Heart right ventricle (tissue), 16 donors: ENCODE data around the gene IRF3. TPM values are rescaled to one million over a fixed set of nuclear protein-coding genes. Genes with fewer than 3 reads are reported as not detected.

Experiments used
- ATAC-seq, 8 donors: fragments of 200-7000 bp; cut with Tn5 transposase; one replicate each; pipeline ENCODE4 v1.9.1; 2020; ENCODE audit warnings: mild to moderate bottlenecking in 8 of 8, moderate library complexity in 8 of 8, moderate number of reproducible peaks in 1 of 8
- DNase-seq, 2 donors: peaks; one replicate each; pipeline ENCODE4 v3.0.0-alpha.2; 2020
- H3K27ac ChIP-seq, 10 donors: fragments of 200-600 bp; sonication (generic) in 2 of 10; one replicate each; pipeline versions ENCODE4 v1.5.0 to v1.8.0; 2020 to 2022; ENCODE audit warnings: mild to moderate bottlenecking in 3 of 10
- H3K27me3 ChIP-seq, 7 donors: fragments of 200-600 bp; one replicate each; pipeline ENCODE4 v1.8.0; 2021 to 2022; ENCODE audit warnings: mild to moderate bottlenecking in 2 of 7
- H3K36me3 ChIP-seq, 9 donors: fragments of 200-600 bp; sonication (generic) in 1 of 9; one replicate each; pipeline versions ENCODE4 v1.5.0 to v1.8.0; 2020 to 2022; ENCODE audit warnings: mild to moderate bottlenecking in 2 of 9
- H3K4me1 ChIP-seq, 9 donors: fragments of 200-600 bp; sonication (generic) in 1 of 9; one replicate each; pipeline versions ENCODE4 v1.5.0 to v1.8.0; 2020 to 2022; ENCODE audit warnings: mild to moderate bottlenecking in 4 of 9
- H3K4me3 ChIP-seq, 10 donors: fragments of 200-600 bp; sonication (generic) in 2 of 10; one replicate each; pipeline versions ENCODE4 v1.5.0 to v1.8.0; 2020 to 2022; ENCODE audit warnings: mild to moderate bottlenecking in 7 of 10, moderate library complexity in 2 of 10
- H3K9me3 ChIP-seq, 11 donors: fragments of 200-600 bp in 10 of 11; sonication (generic) in 2 of 11; one replicate each; pipeline versions ENCODE4 v1.5.0 to v1.8.0; 2013 to 2022; ENCODE audit warnings: mild to moderate bottlenecking in 2 of 11, control low read depth in 1 of 11, moderate library complexity in 1 of 11
- whole genome bisulfite sequencing, 2 donors: extraction: QIAGEN DNeasy Blood & Tissue Kit; methylation state at CpG; one replicate each; pipeline ENCODE4 v1.1.7; 2013; ENCODE audit warnings: inconsistent platforms in 1 of 2; 5-methylcytosine and 5-hydroxymethylcytosine counted together
- intact Hi-C, 10 donors: fragments of 100-400 bp; cut with DNase I; formaldehyde crosslinking; loops; one replicate each; pipeline versions ENCODE4 v1.11.1 to v1.14.2; 2022
- polyA plus RNA-seq, 2 donors: library from polyadenylated mRNA; stranded (reverse); fragments of 200-250 nt; gene quantifications; one replicate each; pipeline ENCODE4 v1.2.3, GENCODE V29; 2013
- total RNA-seq, 10 donors: library from RNA; stranded (reverse); fragmentation: NEBNext Ultra II Directional in 3 of 10; extraction: Animal tissue kit (Norgen Biotek cat#: 25700) in 3 of 10; gene quantifications; one replicate each; pipeline versions ENCODE4 v1.2.1 to v1.2.4, GENCODE V29; 2021 to 2023
- TF ChIP-seq, protein P1 (sequence below), 9 donors: fragments of 200-600 bp; sonication (generic) in 2 of 9; IDR thresholded peaks; one replicate each; pipeline versions ENCODE4 v1.5.0 to v1.8.0; 2021 to 2022; ENCODE audit warnings: antibody characterized with exemption in 9 of 9, mild to moderate bottlenecking in 5 of 9, moderate library complexity in 1 of 9
- donor health status: Arrhythmogenic right ventricular cardiomyopathy.
- donor health status: ischemic (EF 13 %, LVEDD 7.1; RV severe dilation, severe dysfunction).
- donor health status: healthy with polysubstance abuse.
- donor health status: DM: no; HTN: yes; CAD: no.
- donor health status: DM: no; HTN: no; CAD: no.
- donor health status: ischemic (EF 25% LVEDD 6.9; RV normal size, moderate dysfunction).
- donor health status: ischemic (EF 25% LVEDD 5.7; RV mildly dilated, moderate dysfunction).
- donor health status: healthy.
- donor health status: DM: yes; HTN: yes; CAD: no.
- donor health status: Ischemic cardiomyopathy.
- donor health status: ischemic (EF 35%, LVEDD 5.7; RV mildly dilated, moderate dysfunction).
- donor health status: nonischemic (EF 11% LVEDD 7.7; RV severe dilation, severe dysfunction).
- donor health status: DM: yes; HTN: yes; CAD: no.
- donor health status: PGD.
- donor health status: ischemic (EF 29% LVEDD 5.4; RV normal size, mild dysfunction).
- donor health status: nonischemic (EF 23%, LVEDD 6.1; RV moderate dilation, normal function).

IRF3 gene
- total and polyA plus RNA-seq, 12 donors: 22.3 to 84.2 (median 25.4) TPM

DNA sequence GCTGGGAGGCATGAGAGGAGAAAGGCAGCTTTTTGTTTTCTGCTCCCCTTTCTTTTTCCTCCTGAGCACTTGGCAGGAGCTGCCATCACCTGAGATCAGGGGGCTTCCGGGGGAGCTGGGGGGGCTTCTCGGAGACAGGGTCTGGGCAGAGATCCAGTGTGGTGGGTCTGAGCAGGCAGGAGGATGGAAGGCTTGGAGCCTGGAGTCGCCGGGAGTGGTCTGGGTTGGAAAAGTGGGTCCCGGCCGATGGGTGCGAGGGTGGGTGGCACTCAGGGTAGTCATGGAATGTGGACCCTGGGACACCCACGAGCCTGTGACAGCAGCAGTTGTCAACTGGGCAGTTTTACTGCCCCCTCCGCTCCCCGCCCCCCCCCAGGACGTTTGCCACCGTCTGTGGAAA lies 21.5 kb upstream of the IRF3 start:
- DNase-seq (no peak), ATAC-seq (no peak)
- Histone ChIP-seq H3K4me1 (peaks cover 6 to 73% (median 48%) of the 10 kb centered on the region in 9 donors), H3K27ac (peak overlapping the region in 9 of 10 donors; percentile 25 to 84 (median 76)), H3K27me3 (peaks cover 0 to 34% (median 9%) of the 10 kb centered on the region in 7 donors), H3K4me3 (peak overlapping the region in 2 of 10 donors; percentile 57 to 63), H3K36me3 (peaks cover 3 to 59% (median 35%) of the 10 kb centered on the region in 9 donors), H3K9me3 (no peaks in the 10 kb centered on the region)
- WGBS, 2 donors: 61 to 70% methylated on average over 12 of the region's 12 CpGs
- intact Hi-C loops: loop anchor here in 2 of 10 donors (5.0 to 10.0 kb wide), 2 partner anchors 115 to 118 kb away; no protein-coding TSS in a partner anchor
- TF ChIP-seq, protein P1, sequence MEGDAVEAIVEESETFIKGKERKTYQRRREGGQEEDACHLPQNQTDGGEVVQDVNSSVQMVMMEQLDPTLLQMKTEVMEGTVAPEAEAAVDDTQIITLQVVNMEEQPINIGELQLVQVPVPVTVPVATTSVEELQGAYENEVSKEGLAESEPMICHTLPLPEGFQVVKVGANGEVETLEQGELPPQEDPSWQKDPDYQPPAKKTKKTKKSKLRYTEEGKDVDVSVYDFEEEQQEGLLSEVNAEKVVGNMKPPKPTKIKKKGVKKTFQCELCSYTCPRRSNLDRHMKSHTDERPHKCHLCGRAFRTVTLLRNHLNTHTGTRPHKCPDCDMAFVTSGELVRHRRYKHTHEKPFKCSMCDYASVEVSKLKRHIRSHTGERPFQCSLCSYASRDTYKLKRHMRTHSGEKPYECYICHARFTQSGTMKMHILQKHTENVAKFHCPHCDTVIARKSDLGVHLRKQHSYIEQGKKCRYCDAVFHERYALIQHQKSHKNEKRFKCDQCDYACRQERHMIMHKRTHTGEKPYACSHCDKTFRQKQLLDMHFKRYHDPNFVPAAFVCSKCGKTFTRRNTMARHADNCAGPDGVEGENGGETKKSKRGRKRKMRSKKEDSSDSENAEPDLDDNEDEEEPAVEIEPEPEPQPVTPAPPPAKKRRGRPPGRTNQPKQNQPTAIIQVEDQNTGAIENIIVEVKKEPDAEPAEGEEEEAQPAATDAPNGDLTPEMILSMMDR (IDR thresholded peaks at IDR 0.05): no peak

DNA sequence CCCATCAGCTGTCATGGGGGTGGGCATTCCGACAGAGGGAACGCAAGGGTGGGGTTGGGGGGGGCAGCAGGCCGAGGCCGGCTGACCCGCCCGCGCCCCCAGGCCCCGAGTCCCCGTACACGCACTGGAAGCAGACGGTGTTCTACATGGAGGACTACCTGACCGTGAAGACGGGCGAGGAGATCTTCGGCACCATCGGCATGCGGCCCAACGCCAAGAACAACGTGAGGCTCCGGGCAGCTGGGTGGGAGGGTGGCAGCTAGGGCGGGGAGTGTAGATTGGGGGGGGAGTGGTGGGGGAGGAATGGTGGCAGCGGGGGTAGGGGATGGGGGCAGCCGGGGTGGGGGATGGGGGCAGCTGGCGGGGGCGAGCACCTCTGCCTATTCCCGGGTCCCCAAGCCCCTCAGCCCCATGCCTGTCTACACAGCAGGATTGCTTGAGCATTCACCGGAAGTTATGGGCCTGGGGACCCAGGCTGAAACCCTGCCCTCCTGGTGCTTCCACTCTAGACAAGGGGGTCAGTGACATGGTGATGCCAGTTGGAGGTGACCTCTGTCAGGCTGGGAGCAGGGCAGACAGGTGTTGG lies 20.9 kb upstream of the IRF3 start:
- 74 to 80% methylated on average over 25 to 27 of the region's 27 CpGs for WGBS, 2 donors
- peaks cover 0 to 28% (median 9%) of the 10 kb centered on the region in 7 donors for H3K27me3 ChIP-seq
- peaks cover 3 to 65% (median 40%) of the 10 kb centered on the region in 9 donors for H3K36me3 ChIP-seq
- H3K4me1 ChIP-seq: peaks cover 6 to 77% (median 48%) of the 10 kb centered on the region in 9 donors
- no peaks in the 10 kb centered on the region for H3K9me3 ChIP-seq
- no peak overlapping the region for H3K4me3 ChIP-seq
- peak overlapping the region in 8 of 10 donors; percentile 47 to 84 (median 76) for H3K27ac ChIP-seq
- TF ChIP-seq, protein P1 (IDR thresholded peaks at IDR 0.05): no peak
- intact Hi-C loops: loop anchor here in 2 of 10 donors (5.0 to 10.0 kb wide), 2 partner anchors 116 to 118 kb away; no protein-coding TSS in a partner anchor
- DNase-seq (no peak), ATAC-seq (no peak)

DNA sequence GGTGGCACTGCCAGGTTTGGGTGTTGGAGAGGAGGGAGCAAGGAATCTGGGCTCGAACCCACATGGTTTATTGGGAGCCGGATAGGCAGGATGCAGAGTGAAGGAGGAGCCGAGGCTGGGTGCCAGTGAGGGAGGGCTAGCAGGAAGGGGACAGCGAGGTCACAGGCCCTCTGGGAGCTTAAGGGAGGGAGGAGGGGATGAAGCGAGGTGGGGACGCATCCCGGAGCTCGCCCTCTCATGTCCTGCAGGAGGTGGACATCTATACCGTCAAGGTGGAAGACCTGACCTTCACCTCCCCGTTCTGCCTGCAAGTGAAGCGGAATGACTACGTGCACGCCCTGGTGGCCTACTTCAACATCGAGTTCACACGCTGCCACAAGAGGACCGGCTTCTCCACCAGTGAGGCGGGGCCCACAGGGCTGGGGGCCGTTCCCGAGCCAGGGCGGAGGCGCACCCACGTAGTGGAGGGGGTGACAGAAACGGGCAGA lies 20.2 kb upstream of the IRF3 start:
- 44 to 60% methylated on average over 23 of the region's 23 CpGs for WGBS, 2 donors
- TF ChIP-seq, protein P1 (IDR thresholded peaks at IDR 0.05): no peak
- DNase-seq (no peak), ATAC-seq (no peak)
- intact Hi-C loops: loop anchor here in 2 of 10 donors (5.0 to 10.0 kb wide), 2 partner anchors 116 to 119 kb away; no protein-coding TSS in a partner anchor
- H3K27me3 ChIP-seq: peaks cover 0 to 21% (median 7%) of the 10 kb centered on the region in 7 donors
- peaks cover 3 to 72% (median 47%) of the 10 kb centered on the region in 9 donors for H3K36me3 ChIP-seq
- H3K4me3 ChIP-seq: no peak overlapping the region
- peak overlapping the region in 6 of 10 donors; percentile 20 to 84 (median 50) for H3K27ac ChIP-seq
- H3K4me1 ChIP-seq: peaks cover 5 to 77% (median 46%) of the 10 kb centered on the region in 9 donors
- no peaks in the 10 kb centered on the region for H3K9me3 ChIP-seq

DNA sequence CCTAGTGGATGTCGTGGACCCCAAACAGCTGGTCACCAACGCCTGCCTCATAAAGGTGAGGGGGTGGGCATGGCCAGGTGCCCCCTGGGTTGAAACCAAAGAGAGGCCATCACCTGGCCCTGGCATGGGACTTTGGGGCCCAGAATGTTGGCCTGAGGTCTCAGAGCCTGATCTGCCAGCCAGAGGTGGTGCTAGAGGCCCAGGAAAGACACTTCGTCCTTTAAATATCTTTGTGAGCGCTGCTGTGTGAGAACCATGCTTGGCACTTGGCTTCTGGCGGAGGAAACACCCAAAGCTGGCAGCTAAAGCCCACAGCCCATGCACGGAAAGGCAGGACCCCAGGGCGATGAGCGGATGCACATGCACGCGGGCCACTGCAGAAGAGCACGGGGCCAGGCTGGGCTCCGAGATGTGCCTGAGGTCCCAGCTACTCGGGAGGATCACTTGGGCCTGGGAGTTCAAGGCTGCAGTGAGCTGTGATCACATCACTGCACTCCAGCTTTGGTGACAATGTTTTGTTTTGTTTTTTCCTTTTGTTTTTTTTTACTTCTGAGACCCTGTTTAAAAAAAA lies 19.4 kb upstream of the IRF3 start:
- no peak overlapping the region for H3K4me3 ChIP-seq
- intact Hi-C loops: loop anchor here in 2 of 10 donors (5.0 to 10.0 kb wide), 2 partner anchors 117 to 120 kb away; no protein-coding TSS in a partner anchor
- H3K27me3 ChIP-seq: peaks cover 0 to 13% (median 3%) of the 10 kb centered on the region in 7 donors
- H3K27ac ChIP-seq: peak overlapping the region in 4 of 10 donors; percentile 27 to 84 (median 52)
- H3K9me3 ChIP-seq: no peaks in the 10 kb centered on the region
- DNase-seq (no peak), ATAC-seq (no peak)
- WGBS, 2 donors: 72 to 78% methylated on average over 13 of the region's 13 CpGs
- H3K4me1 ChIP-seq: peaks cover 13 to 77% (median 50%) of the 10 kb centered on the region in 9 donors
- TF ChIP-seq, protein P1 (IDR thresholded peaks at IDR 0.05): peak in 1 of 9 donors; percentile 18
- peaks cover 3 to 76% (median 47%) of the 10 kb centered on the region in 9 donors for H3K36me3 ChIP-seq
